Measurements from ENCODE around the gene CDK14. TPM values are rescaled to one million over a fixed set of nuclear protein-coding genes. Genes with fewer than 3 reads are reported as not detected.

Gene CDK14
- total and polyA plus RNA-seq, 4 donors, result 4.2 to 12.4 (median 7.4) TPM

DNA sequence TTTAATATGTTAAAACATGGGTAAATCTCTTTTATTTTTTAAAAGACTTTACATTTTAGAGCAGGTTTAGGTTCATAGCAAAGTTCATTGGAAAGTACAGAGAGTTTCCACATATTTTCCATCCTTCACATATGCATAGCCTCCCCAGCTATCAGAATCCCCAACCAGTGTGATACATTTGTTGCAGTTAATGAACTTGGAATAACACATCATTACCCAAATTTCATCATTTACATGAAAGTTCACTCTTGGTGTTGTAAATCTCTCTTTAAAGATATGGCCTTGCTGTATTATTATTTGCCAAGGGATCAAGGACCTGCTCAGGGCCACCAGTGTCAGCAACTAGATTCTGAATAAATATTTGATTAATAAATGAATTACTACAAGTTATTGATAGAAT lies 263.4 kb downstream of the CDK14 start:
- Histone ChIP-seq H3K27ac (ENCODE audit: low read depth in 1 of 2, low read length in 2 of 2) (no peak overlapping the region), H3K9me3 (ENCODE audit: control insufficient read depth in 4 of 4, low read length in 3 of 4) (no peaks in the 10 kb centered on the region), H3K9ac (ENCODE audit: low read depth in 1 of 2, low read length in 2 of 2) (no peak overlapping the region), H3K4me3 (ENCODE audit: low read depth in 1 of 3, low read length in 3 of 3) (no peak overlapping the region), H3K27me3 (ENCODE audit: control insufficient read depth in 4 of 4, insufficient read depth in 4 of 4, low read length in 3 of 4) (no peaks in the 10 kb centered on the region), H3K36me3 (ENCODE audit: control insufficient read depth in 4 of 4, insufficient read depth in 3 of 4, low read depth in 1 of 4, low read length in 3 of 4) (no peaks in the 10 kb centered on the region), H3K4me1 (ENCODE audit: control insufficient read depth in 4 of 4, insufficient read depth in 4 of 4, low read length in 3 of 4) (peaks cover 0 to 5% (median 0%) of the 10 kb centered on the region in 4 donors)
- TF ChIP-seq, protein P1, sequence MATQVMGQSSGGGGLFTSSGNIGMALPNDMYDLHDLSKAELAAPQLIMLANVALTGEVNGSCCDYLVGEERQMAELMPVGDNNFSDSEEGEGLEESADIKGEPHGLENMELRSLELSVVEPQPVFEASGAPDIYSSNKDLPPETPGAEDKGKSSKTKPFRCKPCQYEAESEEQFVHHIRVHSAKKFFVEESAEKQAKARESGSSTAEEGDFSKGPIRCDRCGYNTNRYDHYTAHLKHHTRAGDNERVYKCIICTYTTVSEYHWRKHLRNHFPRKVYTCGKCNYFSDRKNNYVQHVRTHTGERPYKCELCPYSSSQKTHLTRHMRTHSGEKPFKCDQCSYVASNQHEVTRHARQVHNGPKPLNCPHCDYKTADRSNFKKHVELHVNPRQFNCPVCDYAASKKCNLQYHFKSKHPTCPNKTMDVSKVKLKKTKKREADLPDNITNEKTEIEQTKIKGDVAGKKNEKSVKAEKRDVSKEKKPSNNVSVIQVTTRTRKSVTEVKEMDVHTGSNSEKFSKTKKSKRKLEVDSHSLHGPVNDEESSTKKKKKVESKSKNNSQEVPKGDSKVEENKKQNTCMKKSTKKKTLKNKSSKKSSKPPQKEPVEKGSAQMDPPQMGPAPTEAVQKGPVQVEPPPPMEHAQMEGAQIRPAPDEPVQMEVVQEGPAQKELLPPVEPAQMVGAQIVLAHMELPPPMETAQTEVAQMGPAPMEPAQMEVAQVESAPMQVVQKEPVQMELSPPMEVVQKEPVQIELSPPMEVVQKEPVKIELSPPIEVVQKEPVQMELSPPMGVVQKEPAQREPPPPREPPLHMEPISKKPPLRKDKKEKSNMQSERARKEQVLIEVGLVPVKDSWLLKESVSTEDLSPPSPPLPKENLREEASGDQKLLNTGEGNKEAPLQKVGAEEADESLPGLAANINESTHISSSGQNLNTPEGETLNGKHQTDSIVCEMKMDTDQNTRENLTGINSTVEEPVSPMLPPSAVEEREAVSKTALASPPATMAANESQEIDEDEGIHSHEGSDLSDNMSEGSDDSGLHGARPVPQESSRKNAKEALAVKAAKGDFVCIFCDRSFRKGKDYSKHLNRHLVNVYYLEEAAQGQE (IDR thresholded peaks at IDR 0.05), result no peak
- TF ChIP-seq JUND (IDR thresholded peaks at IDR 0.05) (no peak), YY1 (IDR thresholded peaks at IDR 0.05) (no peak), NR2F2 (IDR thresholded peaks at IDR 0.05) (no peak), CTCF (IDR thresholded peaks at IDR 0.05; ENCODE audit: low read depth, low read length, missing input control) (no peak), HNF4G (IDR thresholded peaks at IDR 0.05) (no peak), GABPA (IDR thresholded peaks at IDR 0.05 in 1 of 2, conservative IDR thresholded peaks at IDR 0.05 in 1 of 2) (no peak), HNF4A (conservative IDR thresholded peaks at IDR 0.05) (no peak), EGR1 (IDR thresholded peaks at IDR 0.05; ENCODE audit: low read depth in 2 of 2) (no peak), SP1 (IDR thresholded peaks at IDR 0.05) (no peak), FOXA2 (IDR thresholded peaks at IDR 0.05) (no peak), FOXA1 (IDR thresholded peaks at IDR 0.05) (no peak), TAF1 (conservative IDR thresholded peaks at IDR 0.05) (no peak)
- TF ChIP-seq, protein P2, sequence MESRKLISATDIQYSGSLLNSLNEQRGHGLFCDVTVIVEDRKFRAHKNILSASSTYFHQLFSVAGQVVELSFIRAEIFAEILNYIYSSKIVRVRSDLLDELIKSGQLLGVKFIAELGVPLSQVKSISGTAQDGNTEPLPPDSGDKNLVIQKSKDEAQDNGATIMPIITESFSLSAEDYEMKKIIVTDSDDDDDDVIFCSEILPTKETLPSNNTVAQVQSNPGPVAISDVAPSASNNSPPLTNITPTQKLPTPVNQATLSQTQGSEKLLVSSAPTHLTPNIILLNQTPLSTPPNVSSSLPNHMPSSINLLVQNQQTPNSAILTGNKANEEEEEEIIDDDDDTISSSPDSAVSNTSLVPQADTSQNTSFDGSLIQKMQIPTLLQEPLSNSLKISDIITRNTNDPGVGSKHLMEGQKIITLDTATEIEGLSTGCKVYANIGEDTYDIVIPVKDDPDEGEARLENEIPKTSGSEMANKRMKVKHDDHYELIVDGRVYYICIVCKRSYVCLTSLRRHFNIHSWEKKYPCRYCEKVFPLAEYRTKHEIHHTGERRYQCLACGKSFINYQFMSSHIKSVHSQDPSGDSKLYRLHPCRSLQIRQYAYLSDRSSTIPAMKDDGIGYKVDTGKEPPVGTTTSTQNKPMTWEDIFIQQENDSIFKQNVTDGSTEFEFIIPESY (IDR thresholded peaks at IDR 0.05), result no peak
- TF ChIP-seq, protein P3, sequence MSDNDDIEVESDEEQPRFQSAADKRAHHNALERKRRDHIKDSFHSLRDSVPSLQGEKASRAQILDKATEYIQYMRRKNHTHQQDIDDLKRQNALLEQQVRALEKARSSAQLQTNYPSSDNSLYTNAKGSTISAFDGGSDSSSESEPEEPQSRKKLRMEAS (IDR thresholded peaks at IDR 0.05), result no peak
- TF ChIP-seq, protein P4, sequence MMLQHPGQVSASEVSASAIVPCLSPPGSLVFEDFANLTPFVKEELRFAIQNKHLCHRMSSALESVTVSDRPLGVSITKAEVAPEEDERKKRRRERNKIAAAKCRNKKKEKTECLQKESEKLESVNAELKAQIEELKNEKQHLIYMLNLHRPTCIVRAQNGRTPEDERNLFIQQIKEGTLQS (IDR thresholded peaks at IDR 0.05), result no peak
- DNase-seq (ENCODE audit: low spot score), result no peak

DNA sequence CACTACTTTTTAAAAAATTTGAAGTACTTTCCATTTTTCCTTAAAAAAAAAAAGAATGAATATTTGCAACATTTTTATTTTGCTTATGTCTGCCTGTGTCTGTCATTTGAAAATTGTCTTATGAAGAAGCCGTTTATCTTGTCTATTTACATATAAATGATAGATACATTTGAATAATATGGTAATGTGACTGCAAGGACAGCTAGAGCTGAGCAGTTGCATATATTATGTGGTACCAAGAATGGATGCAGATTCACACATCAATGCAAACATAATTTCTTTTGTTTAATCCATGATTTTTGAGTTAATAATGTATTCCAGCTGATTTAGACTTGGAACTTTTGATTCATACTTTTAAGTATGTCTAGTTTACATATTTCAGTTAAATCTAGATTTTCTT lies 268.0 kb downstream of the CDK14 start:
- Histone ChIP-seq H3K9me3 (ENCODE audit: control insufficient read depth in 4 of 4, low read length in 3 of 4) (no peaks in the 10 kb centered on the region), H3K4me3 (ENCODE audit: low read depth in 1 of 3, low read length in 3 of 3) (no peak overlapping the region), H3K36me3 (ENCODE audit: control insufficient read depth in 4 of 4, insufficient read depth in 3 of 4, low read depth in 1 of 4, low read length in 3 of 4) (no peaks in the 10 kb centered on the region), H3K27me3 (ENCODE audit: control insufficient read depth in 4 of 4, insufficient read depth in 4 of 4, low read length in 3 of 4) (no peaks in the 10 kb centered on the region), H3K27ac (ENCODE audit: low read depth in 1 of 2, low read length in 2 of 2) (no peak overlapping the region), H3K9ac (ENCODE audit: low read depth in 1 of 2, low read length in 2 of 2) (no peak overlapping the region), H3K4me1 (ENCODE audit: control insufficient read depth in 4 of 4, insufficient read depth in 4 of 4, low read length in 3 of 4) (peaks cover 0 to 5% (median 0%) of the 10 kb centered on the region in 4 donors)
- WGBS, result 86% methylated on average over 1 of the region's 1 CpG
- no peak for DNase-seq (ENCODE audit: low spot score)
- TF ChIP-seq RXRA (IDR thresholded peaks at IDR 0.05), result no peak
- TF ChIP-seq, protein P1 (IDR thresholded peaks at IDR 0.05), result no peak
